K562 (cell line): ENCODE results near the gene BMAL1.
A peak's percentile ranks its signal among the peaks of the same experiment; 100 is the strongest.

Source experiments
- CBFB ChIP-seq: sonication (generic); formaldehyde crosslinking; IDR thresholded peaks from 2 replicates; pipeline ENCODE4 v1.4.0; 2020; ENCODE audit warnings: mild to moderate bottlenecking, missing genetic modification reagents
- CHD2 ChIP-seq: IDR thresholded peaks from 2 replicates; pipeline ENCODE4 v1.6.1; 2011; ENCODE audit warnings: low read depth, low read length
- CTCF ChIP-seq, 3 experiments: IDR thresholded peaks in 2 of 3; conservative IDR thresholded peaks in 1 of 3; 2 replicates each; pipeline ENCODE4 v1.5.1; 2011 to 2012; ENCODE audit warnings: low read length in 3 of 3, mild to moderate bottlenecking in 3 of 3, control low read depth in 2 of 3, improper control_type of control experiment in 1 of 3, inconsistent platforms in 1 of 3, low read depth in 1 of 3, mixed read lengths in 1 of 3, moderate library complexity in 1 of 3; ENCODE audit not compliant: insufficient read depth in 2 of 3
- EZH2 ChIP-seq: IDR thresholded peaks from 2 replicates; pipeline ENCODE4 v1.6.1; 2012; ENCODE audit warnings: low read depth, mild to moderate bottlenecking, inconsistent platforms, low read length, borderline replicate concordance
- MAX ChIP-seq: sonication (generic); formaldehyde crosslinking; IDR thresholded peaks from 2 replicates; pipeline ENCODE4 v1.9.0; 2022; ENCODE audit warnings: mild to moderate bottlenecking, missing genetic modification reagents
- MXI1 ChIP-seq: IDR thresholded peaks from 2 replicates; pipeline ENCODE4 v1.6.1; 2011; ENCODE audit warnings: low read depth, mild to moderate bottlenecking, improper control_type of control experiment, low read length
- SMARCC2 ChIP-seq: fragments of 450-650 bp; IDR thresholded peaks from 2 replicates; pipeline ENCODE4 v1.6.1; 2017; ENCODE audit warnings: antibody characterized with exemption, moderate library complexity, mild to moderate bottlenecking, low read depth
- SOX6 ChIP-seq: fragments of 450-650 bp; IDR thresholded peaks from 2 replicates; pipeline ENCODE4 v1.6.1; 2014; ENCODE audit warnings: mild to moderate bottlenecking
- SREBF2 ChIP-seq: sonication (generic); formaldehyde crosslinking; IDR thresholded peaks from 2 replicates; pipeline ENCODE4 v1.4.0; 2020; ENCODE audit warnings: mild to moderate bottlenecking, missing genetic modification reagents
- TAF1 ChIP-seq: IDR thresholded peaks from 2 replicates; pipeline ENCODE4 v1.6.1; 2011; ENCODE audit warnings: mild to moderate bottlenecking, low read length, moderate library complexity; ENCODE audit not compliant: insufficient read depth, control insufficient read depth, severe bottlenecking; ENCODE audit errors: extremely low read depth
- TBP ChIP-seq: optimal IDR thresholded peaks from 2 replicates; pipeline ENCODE3; 2011; ENCODE audit warnings: low read depth, low read length, improper control_type of control experiment

DNA sequence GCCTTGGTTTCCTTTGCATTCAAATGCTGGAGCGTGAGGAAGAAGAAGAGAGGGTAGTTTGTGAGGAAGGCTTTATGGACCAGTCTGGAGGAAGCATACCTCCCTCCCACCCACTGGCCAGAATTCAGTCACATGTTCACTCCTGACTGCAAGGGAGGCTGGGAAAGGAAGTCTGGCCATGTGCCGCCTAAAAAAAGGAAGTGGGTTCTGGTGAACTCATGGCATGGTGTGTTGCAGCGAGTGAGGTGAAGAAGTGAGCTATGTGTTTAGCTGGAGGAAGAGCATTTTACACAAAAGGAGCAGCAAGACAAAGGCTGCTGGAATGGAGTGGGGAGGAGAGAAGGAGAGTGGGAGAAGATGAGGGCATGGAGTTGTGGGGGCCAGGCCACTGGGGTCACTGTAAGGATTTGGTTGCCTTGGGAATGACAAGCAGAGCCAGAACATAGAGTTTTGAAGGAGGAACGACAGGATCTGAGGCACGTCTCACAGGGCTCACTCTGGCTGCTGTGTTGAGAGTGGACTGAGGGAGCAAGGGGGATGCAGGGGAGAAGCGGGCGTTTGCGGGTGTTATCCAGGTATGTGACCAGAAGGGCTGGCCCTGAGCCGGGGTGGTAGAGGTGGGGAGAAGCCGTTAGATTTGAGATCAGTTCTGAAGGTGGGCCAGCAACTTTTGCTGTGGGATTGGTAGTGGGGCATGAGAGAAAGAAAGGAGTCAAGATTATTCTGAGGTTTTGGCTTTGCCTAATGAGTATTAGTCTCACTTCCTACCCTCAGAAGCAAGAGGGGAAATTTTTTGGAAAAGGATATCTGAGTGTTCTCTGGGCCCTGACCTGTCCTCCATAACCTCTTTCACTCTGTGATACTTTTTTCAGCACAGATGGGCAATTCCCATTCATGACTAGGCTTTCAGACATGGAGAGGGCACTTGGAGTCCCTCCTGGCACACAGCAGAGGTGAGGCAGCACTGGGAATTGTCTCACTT lies 26.4 kb downstream of the BMAL1 start:
- TF ChIP-seq TAF1 (no peak), SMARCC2 (no peak), EZH2 (no peak), CBFB (no peak), TBP (no peak), SOX6 (no peak), CHD2 (no peak), MAX (0 out of 2 replicates have a peak, but pooled peaks have one; percentile 32), SREBF2 (CRISPR knock-in tag) (no peak), MXI1 (no peak), CTCF (IDR thresholded peaks at IDR 0.05 in 2 of 3, conservative IDR thresholded peaks at IDR 0.05 in 1 of 3; ENCODE audit: insufficient read depth in 2 of 3, low read depth in 1 of 3, low read length in 3 of 3) (no peak)
